Left ventricle myocardium inferior (tissue), 1 donor: ENCODE results near the gene JAKMIP1. TPM values are rescaled to one million over a fixed set of nuclear protein-coding genes. Genes with fewer than 3 reads are reported as not detected.

Experiments
- DNase-seq: peaks from one replicate; pipeline ENCODE4 v3.0.0-alpha.2; 2020
- H3K27ac ChIP-seq: fragments of 200-600 bp; replicated peaks from 2 replicates; pipeline ENCODE4 v1.8.0; 2021
- H3K27me3 ChIP-seq: fragments of 200-600 bp; 2 replicates; pipeline ENCODE4 v1.8.0; 2021; ENCODE audit warnings: low read depth
- H3K36me3 ChIP-seq: fragments of 200-600 bp; 2 replicates; pipeline ENCODE4 v1.8.0; 2021
- H3K4me1 ChIP-seq: fragments of 200-600 bp; 2 replicates; pipeline ENCODE4 v1.8.0; 2021
- H3K4me3 ChIP-seq: fragments of 200-600 bp; 2 replicates; pipeline ENCODE4 v1.8.0; 2021; ENCODE audit warnings: mild to moderate bottlenecking, moderate library complexity
- H3K9me3 ChIP-seq: fragments of 200-600 bp; replicated peaks from 2 replicates; pipeline ENCODE4 v1.8.0; 2021
- intact Hi-C: fragments of 100-400 bp; cut with micrococcal nuclease; formaldehyde crosslinking; loops from one replicate; pipeline ENCODE4 v1.11.0; 2022
- total RNA-seq: library from RNA; stranded (reverse); fragmentation: NEBNext Ultra II Directional; extraction: Animal tissue kit (Norgen Biotek cat#: 25700); gene quantifications from one replicate; pipeline ENCODE4 v1.2.1, GENCODE V29; 2021
- TF ChIP-seq, protein P1 (sequence below): fragments of 200-600 bp; IDR thresholded peaks from 2 replicates; pipeline ENCODE4 v1.8.0; 2021; ENCODE audit warnings: antibody characterized with exemption, mild to moderate bottlenecking, borderline replicate concordance
- donor health status: DM: no; HTN: yes; CAD: no; lungs with severe emphysema.

JAKMIP1 gene
- total RNA-seq, 1 donor from 2014 or later: not detected

- TF ChIP-seq, protein P1, sequence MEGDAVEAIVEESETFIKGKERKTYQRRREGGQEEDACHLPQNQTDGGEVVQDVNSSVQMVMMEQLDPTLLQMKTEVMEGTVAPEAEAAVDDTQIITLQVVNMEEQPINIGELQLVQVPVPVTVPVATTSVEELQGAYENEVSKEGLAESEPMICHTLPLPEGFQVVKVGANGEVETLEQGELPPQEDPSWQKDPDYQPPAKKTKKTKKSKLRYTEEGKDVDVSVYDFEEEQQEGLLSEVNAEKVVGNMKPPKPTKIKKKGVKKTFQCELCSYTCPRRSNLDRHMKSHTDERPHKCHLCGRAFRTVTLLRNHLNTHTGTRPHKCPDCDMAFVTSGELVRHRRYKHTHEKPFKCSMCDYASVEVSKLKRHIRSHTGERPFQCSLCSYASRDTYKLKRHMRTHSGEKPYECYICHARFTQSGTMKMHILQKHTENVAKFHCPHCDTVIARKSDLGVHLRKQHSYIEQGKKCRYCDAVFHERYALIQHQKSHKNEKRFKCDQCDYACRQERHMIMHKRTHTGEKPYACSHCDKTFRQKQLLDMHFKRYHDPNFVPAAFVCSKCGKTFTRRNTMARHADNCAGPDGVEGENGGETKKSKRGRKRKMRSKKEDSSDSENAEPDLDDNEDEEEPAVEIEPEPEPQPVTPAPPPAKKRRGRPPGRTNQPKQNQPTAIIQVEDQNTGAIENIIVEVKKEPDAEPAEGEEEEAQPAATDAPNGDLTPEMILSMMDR: no peak
- intact Hi-C loops: no loop called here
- no peak for DNase-seq
- Histone ChIP-seq H3K27me3 (peaks cover 60% of the 10 kb centered on the region), H3K9me3 (no peaks in the 10 kb centered on the region), H3K27ac (no peak overlapping the region), H3K4me1 (no peaks in the 10 kb centered on the region), H3K4me3 (no peak overlapping the region), H3K36me3 (no peaks in the 10 kb centered on the region)
Measured at GRCh38 chr4:6126971-6127745, 73.2 kb downstream of the JAKMIP1 start.

- TF ChIP-seq, protein P1: no peak
- Histone ChIP-seq H3K4me1 (no peaks in the 10 kb centered on the region), H3K36me3 (no peaks in the 10 kb centered on the region), H3K4me3 (no peak overlapping the region), H3K9me3 (no peaks in the 10 kb centered on the region), H3K27me3 (peaks cover 65% of the 10 kb centered on the region), H3K27ac (no peak overlapping the region)
- intact Hi-C loops: no loop called here
- no peak for DNase-seq
Measured at GRCh38 chr4:6125103-6125651, 75.2 kb downstream of the JAKMIP1 start.

DNA sequence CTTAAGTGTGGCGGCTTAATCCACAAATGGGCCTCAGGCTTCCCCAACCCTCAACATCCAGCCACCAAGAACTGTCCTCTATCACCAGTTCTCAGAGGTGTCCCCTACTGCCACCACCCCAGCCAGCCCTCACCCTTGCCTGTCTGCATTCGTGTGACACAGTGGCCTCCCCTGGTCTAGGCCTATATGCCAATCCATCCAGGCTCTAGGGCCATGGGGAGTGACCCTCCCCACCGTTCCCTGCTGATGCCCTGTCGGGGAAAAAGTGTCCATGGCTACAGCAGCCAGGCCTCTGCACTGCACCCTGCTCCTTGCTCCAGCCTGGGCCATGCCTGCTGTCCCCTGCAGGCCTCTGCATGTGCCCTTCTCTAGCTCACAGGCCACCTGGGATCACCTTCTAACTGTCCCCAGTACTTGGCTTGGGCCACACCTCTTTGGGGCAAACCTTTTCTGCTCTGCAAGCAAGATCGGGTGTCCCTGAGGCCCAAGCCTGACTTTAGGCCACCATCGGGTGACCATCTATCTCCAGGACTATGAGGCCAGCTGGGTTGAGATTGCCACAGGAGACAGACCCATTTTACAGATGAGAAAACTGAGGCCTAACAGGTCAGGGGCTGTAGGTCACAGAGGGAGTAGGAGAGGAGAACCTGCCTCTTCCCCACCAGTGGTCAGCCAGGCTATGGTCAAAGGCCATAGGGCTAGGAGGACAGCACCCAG lies 75.8 kb downstream of the JAKMIP1 start:
- H3K36me3 ChIP-seq: no peaks in the 10 kb centered on the region
- no peak for DNase-seq
- no peak overlapping the region for H3K27ac ChIP-seq
- peaks cover 63% of the 10 kb centered on the region for H3K27me3 ChIP-seq
- TF ChIP-seq, protein P1: no peak
- intact Hi-C loops: no loop called here
- H3K4me3 ChIP-seq: no peak overlapping the region
- no peaks in the 10 kb centered on the region for H3K4me1 ChIP-seq
- no peaks in the 10 kb centered on the region for H3K9me3 ChIP-seq

DNA sequence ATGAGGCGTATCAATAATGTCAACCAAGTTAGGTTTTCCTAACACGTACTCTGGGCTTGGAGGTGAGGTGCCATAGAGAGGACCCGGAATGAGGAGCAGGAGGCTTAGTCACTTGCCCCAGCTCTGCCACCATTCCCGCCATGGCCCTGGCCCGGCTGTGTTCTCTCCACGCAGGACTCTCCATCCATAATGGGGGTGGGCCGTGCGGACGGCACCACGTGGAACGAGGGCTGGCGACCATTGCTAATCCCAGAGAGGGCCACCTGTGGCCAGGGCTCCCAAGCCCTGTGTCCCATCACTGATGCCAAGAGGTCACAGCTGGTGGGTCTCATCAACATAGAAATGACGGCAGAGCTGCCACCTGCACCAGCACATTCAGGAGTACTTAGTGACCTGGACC lies 76.4 kb downstream of the JAKMIP1 start:
- Histone ChIP-seq H3K27ac (no peak overlapping the region), H3K4me3 (no peak overlapping the region), H3K27me3 (peaks cover 63% of the 10 kb centered on the region), H3K36me3 (no peaks in the 10 kb centered on the region), H3K9me3 (no peaks in the 10 kb centered on the region), H3K4me1 (no peaks in the 10 kb centered on the region)
- intact Hi-C loops: no loop called here
- no peak for DNase-seq
- TF ChIP-seq, protein P1: no peak

DNA sequence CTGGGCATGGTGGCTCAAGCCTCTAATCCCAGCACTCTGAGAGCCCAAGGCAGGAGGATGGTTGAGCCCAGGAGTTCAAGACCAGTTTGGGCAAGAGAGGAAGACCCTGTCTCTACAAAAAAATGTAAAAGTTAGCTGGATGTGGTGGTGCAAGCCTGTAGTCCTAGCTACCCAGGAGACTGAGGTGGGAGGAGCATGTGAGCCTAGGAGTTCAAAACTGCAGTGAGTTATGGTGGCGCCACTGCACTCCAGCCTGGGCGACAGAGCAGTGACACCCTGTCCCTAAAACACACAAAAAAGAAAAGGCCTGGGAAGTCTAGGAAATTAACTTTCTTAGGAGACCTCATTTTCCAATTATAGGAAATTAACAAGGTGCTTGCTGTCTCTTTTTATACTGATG lies 76.8 kb downstream of the JAKMIP1 start:
- no peaks in the 10 kb centered on the region for H3K4me1 ChIP-seq
- no peak overlapping the region for H3K27ac ChIP-seq
- H3K4me3 ChIP-seq: no peak overlapping the region
- H3K36me3 ChIP-seq: no peaks in the 10 kb centered on the region
- intact Hi-C loops: no loop called here
- no peaks in the 10 kb centered on the region for H3K9me3 ChIP-seq
- DNase-seq: no peak
- H3K27me3 ChIP-seq: peaks cover 63% of the 10 kb centered on the region
- TF ChIP-seq, protein P1: no peak
